GM20000 (cell line): ENCODE results near the gene GBA2.

Experiments used
- DNase-seq: peaks from one replicate; pipeline ENCODE4 v3.0.0; 2012; ENCODE audit warnings: low spot score
- CTCF ChIP-seq: IDR thresholded peaks from 2 replicates; pipeline ENCODE4 v1.5.1; 2012; ENCODE audit warnings: mild to moderate bottlenecking, control low read depth; ENCODE audit errors: extremely low read depth, missing control alignments

GBA2 gene

GRCh38 chr9:35688558-35689541 lies 60.2 kb downstream of the GBA2 start:
- no peak for DNase-seq
- TF ChIP-seq CTCF, result no peak

- TF ChIP-seq CTCF, result no peak
- no peak for DNase-seq
These were observed 61.0 kb downstream of the GBA2 start for GRCh38 chr9:35687972-35688557.

- no peak for TF ChIP-seq CTCF
- DNase-seq, result no peak
These were observed 61.7 kb downstream of the GBA2 start for GRCh38 chr9:35687306-35687705.
